Measurements from ENCODE around the gene IER3. TPM values are rescaled to one million over a fixed set of nuclear protein-coding genes. Genes with fewer than 3 reads are reported as not detected.

The IER3 gene
- total and polyA plus RNA-seq, 9 of the 15 experiments (the other 6 are each of a cell fraction or from before 2014, with no cell fraction given): 1.5 to 30.0 (median 11.5) TPM

DNA sequence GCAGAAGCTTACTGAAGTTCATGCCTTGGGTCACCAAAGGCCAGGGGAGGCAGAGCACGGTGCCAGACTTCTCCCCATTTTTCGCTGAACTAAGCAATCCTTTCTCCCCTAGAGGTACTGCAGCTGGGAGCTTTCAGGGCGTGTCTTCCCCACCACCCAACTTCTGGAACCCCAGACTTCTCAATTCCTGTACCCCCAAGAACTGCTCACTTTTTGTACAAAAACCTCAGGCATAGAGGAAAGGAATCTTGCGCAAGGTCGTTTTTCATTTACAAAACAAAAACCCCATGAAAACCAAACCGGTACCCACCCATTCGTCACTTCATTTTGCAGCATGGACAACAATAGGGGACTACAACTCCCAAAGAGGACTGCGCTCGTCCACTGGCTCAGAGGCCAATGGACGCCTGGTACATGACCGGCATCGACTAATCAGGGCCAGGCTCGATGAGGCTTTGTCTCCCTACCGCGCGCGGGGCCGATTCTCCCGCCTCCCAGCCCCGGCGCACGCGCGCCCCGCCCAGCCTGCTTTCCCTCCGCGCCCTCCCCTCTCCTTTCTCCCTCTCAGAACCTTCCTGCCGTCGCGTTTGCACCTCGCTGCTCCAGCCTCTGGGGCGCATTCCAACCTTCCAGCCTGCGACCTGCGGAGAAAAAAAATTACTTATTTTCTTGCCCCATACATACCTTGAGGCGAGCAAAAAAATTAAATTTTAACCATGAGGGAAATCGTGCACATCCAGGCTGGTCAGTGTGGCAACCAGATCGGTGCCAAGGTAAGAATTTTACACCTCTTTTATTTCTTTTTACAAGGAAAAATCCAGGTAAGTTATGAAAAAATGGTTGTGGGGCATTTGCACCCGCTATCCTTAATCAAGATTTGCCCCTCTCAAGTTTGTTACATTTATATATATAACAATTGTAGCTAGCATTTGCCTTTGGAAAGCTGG is 24.3 kb downstream of the IER3 start, which contains the start of gene TUBB (continued):
- TF ChIP-seq, protein P1, sequence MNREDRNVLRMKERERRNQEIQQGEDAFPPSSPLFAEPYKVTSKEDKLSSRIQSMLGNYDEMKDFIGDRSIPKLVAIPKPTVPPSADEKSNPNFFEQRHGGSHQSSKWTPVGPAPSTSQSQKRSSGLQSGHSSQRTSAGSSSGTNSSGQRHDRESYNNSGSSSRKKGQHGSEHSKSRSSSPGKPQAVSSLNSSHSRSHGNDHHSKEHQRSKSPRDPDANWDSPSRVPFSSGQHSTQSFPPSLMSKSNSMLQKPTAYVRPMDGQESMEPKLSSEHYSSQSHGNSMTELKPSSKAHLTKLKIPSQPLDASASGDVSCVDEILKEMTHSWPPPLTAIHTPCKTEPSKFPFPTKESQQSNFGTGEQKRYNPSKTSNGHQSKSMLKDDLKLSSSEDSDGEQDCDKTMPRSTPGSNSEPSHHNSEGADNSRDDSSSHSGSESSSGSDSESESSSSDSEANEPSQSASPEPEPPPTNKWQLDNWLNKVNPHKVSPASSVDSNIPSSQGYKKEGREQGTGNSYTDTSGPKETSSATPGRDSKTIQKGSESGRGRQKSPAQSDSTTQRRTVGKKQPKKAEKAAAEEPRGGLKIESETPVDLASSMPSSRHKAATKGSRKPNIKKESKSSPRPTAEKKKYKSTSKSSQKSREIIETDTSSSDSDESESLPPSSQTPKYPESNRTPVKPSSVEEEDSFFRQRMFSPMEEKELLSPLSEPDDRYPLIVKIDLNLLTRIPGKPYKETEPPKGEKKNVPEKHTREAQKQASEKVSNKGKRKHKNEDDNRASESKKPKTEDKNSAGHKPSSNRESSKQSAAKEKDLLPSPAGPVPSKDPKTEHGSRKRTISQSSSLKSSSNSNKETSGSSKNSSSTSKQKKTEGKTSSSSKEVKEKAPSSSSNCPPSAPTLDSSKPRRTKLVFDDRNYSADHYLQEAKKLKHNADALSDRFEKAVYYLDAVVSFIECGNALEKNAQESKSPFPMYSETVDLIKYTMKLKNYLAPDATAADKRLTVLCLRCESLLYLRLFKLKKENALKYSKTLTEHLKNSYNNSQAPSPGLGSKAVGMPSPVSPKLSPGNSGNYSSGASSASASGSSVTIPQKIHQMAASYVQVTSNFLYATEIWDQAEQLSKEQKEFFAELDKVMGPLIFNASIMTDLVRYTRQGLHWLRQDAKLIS (CRISPR knock-in tag; IDR thresholded peaks at IDR 0.05): peak; percentile 88; the same call in 1 of the 2 replicates
- TF ChIP-seq SMAD1 (IDR thresholded peaks at IDR 0.05; ENCODE audit: low read depth, low read length, partially characterized antibody) (peak; percentile 85), CHCHD3 (CRISPR knock-in tag; IDR thresholded peaks at IDR 0.05) (peak; percentile 62; the same call in 1 of the 2 replicates), CHD2 (IDR thresholded peaks at IDR 0.05; ENCODE audit: low read depth, low read length) (no peak), YY1 (IDR thresholded peaks at IDR 0.05; ENCODE audit: borderline replicate concordance in 1 of 3, control insufficient read depth in 1 of 3, extremely low read depth in 1 of 3, insufficient read depth in 3 of 3, insufficient read length in 1 of 3, insufficient replicate concordance in 2 of 3, low read depth in 1 of 3, low read length in 2 of 3) (peak; percentile 24 to 89 (median 81)), ZNF121 (CRISPR knock-in tag; conservative IDR thresholded peaks at IDR 0.05) (no peak), ZNF41 (CRISPR knock-in tag; conservative IDR thresholded peaks at IDR 0.05) (no peak), JUN (IDR thresholded peaks at IDR 0.05; ENCODE audit: borderline replicate concordance, low read depth, low read length) (no peak), JUN (CRISPR knock-in tag; IDR thresholded peaks at IDR 0.05; ENCODE audit: borderline replicate concordance) (no peak), CSDE1 (IDR thresholded peaks at IDR 0.05) (no peak), CREB1 (IDR thresholded peaks at IDR 0.05) (peak; percentile 62; the same call in 1 of the 2 replicates), CREB1 (CRISPR knock-in tag; IDR thresholded peaks at IDR 0.05) (peak; percentile 79)
- TF ChIP-seq, protein P2, sequence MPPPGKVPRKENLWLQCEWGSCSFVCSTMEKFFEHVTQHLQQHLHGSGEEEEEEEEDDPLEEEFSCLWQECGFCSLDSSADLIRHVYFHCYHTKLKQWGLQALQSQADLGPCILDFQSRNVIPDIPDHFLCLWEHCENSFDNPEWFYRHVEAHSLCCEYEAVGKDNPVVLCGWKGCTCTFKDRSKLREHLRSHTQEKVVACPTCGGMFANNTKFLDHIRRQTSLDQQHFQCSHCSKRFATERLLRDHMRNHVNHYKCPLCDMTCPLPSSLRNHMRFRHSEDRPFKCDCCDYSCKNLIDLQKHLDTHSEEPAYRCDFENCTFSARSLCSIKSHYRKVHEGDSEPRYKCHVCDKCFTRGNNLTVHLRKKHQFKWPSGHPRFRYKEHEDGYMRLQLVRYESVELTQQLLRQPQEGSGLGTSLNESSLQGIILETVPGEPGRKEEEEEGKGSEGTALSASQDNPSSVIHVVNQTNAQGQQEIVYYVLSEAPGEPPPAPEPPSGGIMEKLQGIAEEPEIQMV (tag; conservative IDR thresholded peaks at IDR 0.05; ENCODE audit: low read depth): no peak
- TF ChIP-seq, protein P3, sequence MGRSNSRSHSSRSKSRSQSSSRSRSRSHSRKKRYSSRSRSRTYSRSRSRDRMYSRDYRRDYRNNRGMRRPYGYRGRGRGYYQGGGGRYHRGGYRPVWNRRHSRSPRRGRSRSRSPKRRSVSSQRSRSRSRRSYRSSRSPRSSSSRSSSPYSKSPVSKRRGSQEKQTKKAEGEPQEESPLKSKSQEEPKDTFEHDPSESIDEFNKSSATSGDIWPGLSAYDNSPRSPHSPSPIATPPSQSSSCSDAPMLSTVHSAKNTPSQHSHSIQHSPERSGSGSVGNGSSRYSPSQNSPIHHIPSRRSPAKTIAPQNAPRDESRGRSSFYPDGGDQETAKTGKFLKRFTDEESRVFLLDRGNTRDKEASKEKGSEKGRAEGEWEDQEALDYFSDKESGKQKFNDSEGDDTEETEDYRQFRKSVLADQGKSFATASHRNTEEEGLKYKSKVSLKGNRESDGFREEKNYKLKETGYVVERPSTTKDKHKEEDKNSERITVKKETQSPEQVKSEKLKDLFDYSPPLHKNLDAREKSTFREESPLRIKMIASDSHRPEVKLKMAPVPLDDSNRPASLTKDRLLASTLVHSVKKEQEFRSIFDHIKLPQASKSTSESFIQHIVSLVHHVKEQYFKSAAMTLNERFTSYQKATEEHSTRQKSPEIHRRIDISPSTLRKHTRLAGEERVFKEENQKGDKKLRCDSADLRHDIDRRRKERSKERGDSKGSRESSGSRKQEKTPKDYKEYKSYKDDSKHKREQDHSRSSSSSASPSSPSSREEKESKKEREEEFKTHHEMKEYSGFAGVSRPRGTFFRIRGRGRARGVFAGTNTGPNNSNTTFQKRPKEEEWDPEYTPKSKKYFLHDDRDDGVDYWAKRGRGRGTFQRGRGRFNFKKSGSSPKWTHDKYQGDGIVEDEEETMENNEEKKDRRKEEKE (IDR thresholded peaks at IDR 0.05; ENCODE audit: borderline replicate concordance in 1 of 2, control insufficient read depth in 1 of 2, low read depth in 2 of 2, low read length in 1 of 2): no peak
- TF ChIP-seq, protein P4, sequence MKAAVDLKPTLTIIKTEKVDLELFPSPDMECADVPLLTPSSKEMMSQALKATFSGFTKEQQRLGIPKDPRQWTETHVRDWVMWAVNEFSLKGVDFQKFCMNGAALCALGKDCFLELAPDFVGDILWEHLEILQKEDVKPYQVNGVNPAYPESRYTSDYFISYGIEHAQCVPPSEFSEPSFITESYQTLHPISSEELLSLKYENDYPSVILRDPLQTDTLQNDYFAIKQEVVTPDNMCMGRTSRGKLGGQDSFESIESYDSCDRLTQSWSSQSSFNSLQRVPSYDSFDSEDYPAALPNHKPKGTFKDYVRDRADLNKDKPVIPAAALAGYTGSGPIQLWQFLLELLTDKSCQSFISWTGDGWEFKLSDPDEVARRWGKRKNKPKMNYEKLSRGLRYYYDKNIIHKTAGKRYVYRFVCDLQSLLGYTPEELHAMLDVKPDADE (conservative IDR thresholded peaks at IDR 0.05; ENCODE audit: control insufficient read depth, low read depth, low read length): no peak; the same call in 1 of the 2 replicates
